Mammary epithelial cell (primary cell): ENCODE measurements around the gene MYO7A.

Experiments used
- EZH2 ChIP-seq: IDR thresholded peaks from 2 replicates; pipeline ENCODE4 v1.6.1; 2012; ENCODE audit warnings: low read length, inconsistent platforms, borderline replicate concordance
- TF ChIP-seq, protein P1 (sequence below), 2 donors: IDR thresholded peaks in 1 of 2; conservative IDR thresholded peaks in 1 of 2; 2 replicates each; pipeline ENCODE4 v1.5.1; 2011 to 2012; ENCODE audit warnings: inconsistent platforms in 2 of 2, low read length in 2 of 2, mild to moderate bottlenecking in 2 of 2, control low read depth in 1 of 2, low read depth in 1 of 2; ENCODE audit not compliant: insufficient read depth in 1 of 2; ENCODE audit errors: extremely low read depth in 1 of 2

DNA sequence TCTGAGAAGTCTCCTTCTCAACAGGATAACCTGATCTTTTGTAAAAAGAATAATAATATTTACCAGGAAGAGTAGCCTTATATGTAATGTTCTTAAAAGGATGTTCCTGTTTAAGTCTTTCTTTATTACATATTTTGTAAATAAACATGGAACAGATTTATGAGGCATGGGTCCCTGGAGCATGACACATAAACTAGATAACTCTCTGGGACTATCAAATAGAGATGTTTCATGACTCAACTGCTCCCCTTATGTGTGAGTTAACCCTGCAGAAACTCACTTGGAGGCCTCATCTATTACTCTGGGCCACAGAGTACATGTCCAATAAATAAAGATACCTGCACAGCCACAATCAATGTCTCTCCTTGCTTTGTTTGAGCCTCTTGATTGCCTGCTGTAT, 108.9 kb downstream of the MYO7A start:
- TF ChIP-seq, protein P1, sequence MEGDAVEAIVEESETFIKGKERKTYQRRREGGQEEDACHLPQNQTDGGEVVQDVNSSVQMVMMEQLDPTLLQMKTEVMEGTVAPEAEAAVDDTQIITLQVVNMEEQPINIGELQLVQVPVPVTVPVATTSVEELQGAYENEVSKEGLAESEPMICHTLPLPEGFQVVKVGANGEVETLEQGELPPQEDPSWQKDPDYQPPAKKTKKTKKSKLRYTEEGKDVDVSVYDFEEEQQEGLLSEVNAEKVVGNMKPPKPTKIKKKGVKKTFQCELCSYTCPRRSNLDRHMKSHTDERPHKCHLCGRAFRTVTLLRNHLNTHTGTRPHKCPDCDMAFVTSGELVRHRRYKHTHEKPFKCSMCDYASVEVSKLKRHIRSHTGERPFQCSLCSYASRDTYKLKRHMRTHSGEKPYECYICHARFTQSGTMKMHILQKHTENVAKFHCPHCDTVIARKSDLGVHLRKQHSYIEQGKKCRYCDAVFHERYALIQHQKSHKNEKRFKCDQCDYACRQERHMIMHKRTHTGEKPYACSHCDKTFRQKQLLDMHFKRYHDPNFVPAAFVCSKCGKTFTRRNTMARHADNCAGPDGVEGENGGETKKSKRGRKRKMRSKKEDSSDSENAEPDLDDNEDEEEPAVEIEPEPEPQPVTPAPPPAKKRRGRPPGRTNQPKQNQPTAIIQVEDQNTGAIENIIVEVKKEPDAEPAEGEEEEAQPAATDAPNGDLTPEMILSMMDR (conservative IDR thresholded peaks at IDR 0.05 in 1 of 2, IDR thresholded peaks at IDR 0.05 in 1 of 2; ENCODE audit: extremely low read depth in 1 of 2, insufficient read depth in 1 of 2, low read depth in 1 of 2, low read length in 2 of 2), result no peak
- TF ChIP-seq EZH2, result no peak
